Glomerular visceral epithelial cell (primary cell): ENCODE results near the gene PITHD1.
"Not testable (repeated sequence)": the region's sequence is repeated elsewhere in the genome, so short reads cannot be mapped to it uniquely, and the experiment has no call there.

Experiments used
- DNase-seq: peaks from one replicate; pipeline ENCODE4 v3.0.0-alpha.2; 2016; ENCODE audit errors: extremely low spot score

Gene PITHD1

GRCh38 chr1:23777979-23778814 lies at the start of gene PITHD1:
TSS of gene PITHD1 (plus strand) at chr1:23778418. CDS start at chr1:23778516, 98 bp downstream.
- peak; percentile 86 for DNase-seq

GRCh38 chr1:23732363-23733224 lies 45.6 kb upstream of the PITHD1 start:
- no peak for DNase-seq

- not testable (repeated sequence) for DNase-seq
These were observed 44.9 kb upstream of the PITHD1 start for GRCh38 chr1:23733281-23733680.

- no peak for DNase-seq
These were observed 41.6 kb upstream of the PITHD1 start for GRCh38 chr1:23736437-23737134.

- DNase-seq: no peak
These were observed 36.6 kb upstream of the PITHD1 start for GRCh38 chr1:23741609-23742008.

GRCh38 chr1:23742670-23743286 lies 35.4 kb upstream of the PITHD1 start:
- DNase-seq: no peak

- DNase-seq: peak; percentile 70
These were observed 34.7 kb upstream of the PITHD1 start, which contains the start of gene ELOA for GRCh38 chr1:23743287-23744152. TSS of gene ELOA (plus strand) at chr1:23743471. CDS start at chr1:23743504, 33 bp downstream.

- peak; percentile 37 for DNase-seq
These were observed 32.7 kb upstream of the PITHD1 start for GRCh38 chr1:23745515-23745914.

- DNase-seq: no peak
These were observed 30.2 kb upstream of the PITHD1 start for GRCh38 chr1:23748016-23748415.

- DNase-seq: peak; percentile 53
These were observed 27.0 kb upstream of the PITHD1 start for GRCh38 chr1:23751050-23751814.

- no peak for DNase-seq
These were observed 26.4 kb upstream of the PITHD1 start for GRCh38 chr1:23751815-23752200.

- DNase-seq: no peak
These were observed 25.3 kb upstream of the PITHD1 start for GRCh38 chr1:23752909-23753308.

GRCh38 chr1:23756676-23757075 lies 21.5 kb upstream of the PITHD1 start:
- peak; percentile 83 for DNase-seq

- no peak for DNase-seq
These were observed 20.4 kb upstream of the PITHD1 start for GRCh38 chr1:23757812-23758211.

GRCh38 chr1:23759277-23759676 lies 18.9 kb upstream of the PITHD1 start:
- DNase-seq: no peak

GRCh38 chr1:23763041-23763577 lies 15.1 kb upstream of the PITHD1 start:
- DNase-seq: no peak

- no peak for DNase-seq
These were observed 9.5 kb upstream of the PITHD1 start for GRCh38 chr1:23768733-23769132.

- DNase-seq: peak; percentile 80
These were observed 6.0 kb upstream of the PITHD1 start for GRCh38 chr1:23772049-23772853.

- DNase-seq: no peak
These were observed 5.4 kb upstream of the PITHD1 start for GRCh38 chr1:23772854-23773242.
